GM21786 (cell line): Measurements from ENCODE around the gene CMC1.

Source experiments
- ATAC-seq: cut with Tn5 transposase; IDR thresholded peaks from one replicate; pipeline ENCODE4 v1.9.1; 2021; ENCODE audit not compliant: unreplicated experiment

CMC1 gene

DNA sequence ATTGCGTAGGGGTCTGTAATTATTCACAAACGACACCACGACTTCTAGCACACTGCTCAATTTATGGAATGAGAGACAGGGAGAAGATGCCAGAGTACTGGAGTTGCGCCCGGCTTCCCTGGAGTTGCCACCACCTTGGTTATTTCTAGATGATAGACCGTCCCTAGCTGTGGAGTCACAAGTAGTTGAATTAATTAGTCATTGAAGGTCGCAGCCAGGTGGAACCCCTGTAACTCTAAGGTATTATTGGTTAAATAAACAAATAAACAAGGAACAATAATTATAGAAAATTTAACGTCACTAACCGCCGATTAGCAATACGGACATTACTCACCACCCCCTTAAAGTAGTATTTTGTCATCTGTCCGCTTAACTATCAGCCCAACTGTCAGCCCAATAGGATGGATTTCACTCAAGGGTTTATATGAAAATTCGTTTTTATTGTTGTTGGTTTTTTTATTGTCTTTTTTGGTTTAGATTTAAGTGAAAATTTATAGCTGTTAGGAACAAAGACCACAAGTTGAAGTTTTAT lies 108.1 kb downstream of the CMC1 start:
- ATAC-seq: no peak
